Liver (tissue), 3 donors: ENCODE data around the gene SLC51A.

ENCODE experiments used
- EGR1 ChIP-seq, 2 donors: IDR thresholded peaks; 2 replicates each; pipeline ENCODE4 v1.6.1; 2016 to 2018; ENCODE audit warnings: antibody characterized with exemption in 2 of 2, low read depth in 2 of 2
- FOXA1 ChIP-seq: IDR thresholded peaks from 2 replicates; pipeline ENCODE4 v1.6.1; 2016; ENCODE audit warnings: antibody characterized with exemption
- FOXA2 ChIP-seq: IDR thresholded peaks from 2 replicates; pipeline ENCODE4 v1.6.1; 2016; ENCODE audit warnings: antibody characterized with exemption
- GABPA ChIP-seq, 2 donors: IDR thresholded peaks in 1 of 2; conservative IDR thresholded peaks in 1 of 2; 2 replicates each; pipeline ENCODE4 v1.6.1; 2016; ENCODE audit warnings: antibody characterized with exemption in 2 of 2, mild to moderate bottlenecking in 1 of 2, moderate library complexity in 1 of 2
- HNF4A ChIP-seq, 2 donors: conservative IDR thresholded peaks; 2 replicates each; pipeline ENCODE4 v1.6.1; 2016; ENCODE audit warnings: antibody characterized with exemption in 2 of 2, mild to moderate bottlenecking in 2 of 2
- JUND ChIP-seq, 2 donors: IDR thresholded peaks; 2 replicates each; pipeline ENCODE4 v1.6.1; 2016; ENCODE audit warnings: antibody characterized with exemption in 2 of 2
- RAD21 ChIP-seq, 2 donors: IDR thresholded peaks; 2 replicates each; pipeline ENCODE4 v1.6.1; 2016; ENCODE audit warnings: antibody characterized with exemption in 2 of 2, mild to moderate bottlenecking in 2 of 2
- SP1 ChIP-seq: IDR thresholded peaks from 2 replicates; pipeline ENCODE4 v1.6.1; 2018; ENCODE audit warnings: antibody characterized with exemption, mild to moderate bottlenecking
- TAF1 ChIP-seq: conservative IDR thresholded peaks from 2 replicates; pipeline ENCODE4 v1.6.1; 2016; ENCODE audit warnings: antibody characterized with exemption, mild to moderate bottlenecking
- YY1 ChIP-seq: IDR thresholded peaks from 2 replicates; pipeline ENCODE4 v1.6.1; 2016; ENCODE audit warnings: antibody characterized with exemption, mild to moderate bottlenecking
- TF ChIP-seq, protein P1 (sequence below): fragments of 150-350 bp; IDR thresholded peaks from 2 replicates; pipeline ENCODE4 v1.5.1; 2017; ENCODE audit warnings: improper control_type of control experiment, low read depth, low read length; ENCODE audit not compliant: missing input control
- TF ChIP-seq, protein P2 (sequence below): IDR thresholded peaks from 2 replicates; pipeline ENCODE4 v1.6.1; 2016; ENCODE audit warnings: antibody characterized with exemption
- TF ChIP-seq, protein P3 (sequence below): IDR thresholded peaks from 2 replicates; pipeline ENCODE4 v1.6.1; 2016; ENCODE audit warnings: antibody characterized with exemption
- TF ChIP-seq, protein P4 (sequence below): IDR thresholded peaks from 2 replicates; pipeline ENCODE4 v1.6.1; 2016; ENCODE audit warnings: antibody characterized with exemption, mild to moderate bottlenecking
- donor health status: healthy.
- donor health status: healthy.

DNA sequence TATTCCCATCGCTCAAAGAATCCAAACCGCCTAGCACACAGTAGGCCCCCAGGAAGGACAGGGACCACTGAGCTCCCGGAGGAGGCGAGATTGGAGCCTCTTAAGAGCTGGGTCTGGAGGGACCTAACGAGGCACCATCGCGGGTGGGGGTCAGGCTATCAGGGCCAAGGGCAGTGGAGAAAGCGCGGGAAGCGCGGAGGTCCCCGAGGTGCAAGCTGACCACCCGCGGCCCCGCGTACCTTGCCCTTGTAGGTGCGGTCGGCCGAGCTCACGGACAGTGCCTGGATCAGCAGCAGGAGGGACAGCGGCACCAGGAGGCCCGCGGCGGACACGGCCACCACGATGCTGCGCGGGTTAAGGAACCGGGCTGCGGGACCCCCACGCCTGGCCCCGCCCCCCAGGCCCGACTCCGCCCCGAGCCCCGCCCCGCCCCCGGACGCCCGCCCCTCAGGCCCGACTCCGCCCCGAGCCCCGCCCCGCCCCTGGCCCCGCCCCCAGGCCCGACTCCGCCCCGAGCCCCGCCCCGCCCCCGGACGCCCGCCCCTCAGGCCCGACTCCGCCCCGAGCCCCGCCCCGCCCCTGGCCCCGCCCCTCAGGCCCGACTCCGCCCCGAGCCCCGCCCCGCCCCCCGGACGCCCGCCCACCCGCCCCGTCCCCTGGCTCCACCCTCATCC, 9.0 kb upstream of the SLC51A start:
- TF ChIP-seq GABPA (IDR thresholded peaks at IDR 0.05 in 1 of 2, conservative IDR thresholded peaks at IDR 0.05 in 1 of 2) (no peak), JUND (IDR thresholded peaks at IDR 0.05) (no peak), TAF1 (no peak), RAD21 (IDR thresholded peaks at IDR 0.05) (no peak), SP1 (no peak), FOXA1 (no peak), EGR1 (IDR thresholded peaks at IDR 0.05; ENCODE audit: low read depth in 2 of 2) (no peak), FOXA2 (no peak), YY1 (no peak), HNF4A (conservative IDR thresholded peaks at IDR 0.05) (no peak)
- TF ChIP-seq, protein P1, sequence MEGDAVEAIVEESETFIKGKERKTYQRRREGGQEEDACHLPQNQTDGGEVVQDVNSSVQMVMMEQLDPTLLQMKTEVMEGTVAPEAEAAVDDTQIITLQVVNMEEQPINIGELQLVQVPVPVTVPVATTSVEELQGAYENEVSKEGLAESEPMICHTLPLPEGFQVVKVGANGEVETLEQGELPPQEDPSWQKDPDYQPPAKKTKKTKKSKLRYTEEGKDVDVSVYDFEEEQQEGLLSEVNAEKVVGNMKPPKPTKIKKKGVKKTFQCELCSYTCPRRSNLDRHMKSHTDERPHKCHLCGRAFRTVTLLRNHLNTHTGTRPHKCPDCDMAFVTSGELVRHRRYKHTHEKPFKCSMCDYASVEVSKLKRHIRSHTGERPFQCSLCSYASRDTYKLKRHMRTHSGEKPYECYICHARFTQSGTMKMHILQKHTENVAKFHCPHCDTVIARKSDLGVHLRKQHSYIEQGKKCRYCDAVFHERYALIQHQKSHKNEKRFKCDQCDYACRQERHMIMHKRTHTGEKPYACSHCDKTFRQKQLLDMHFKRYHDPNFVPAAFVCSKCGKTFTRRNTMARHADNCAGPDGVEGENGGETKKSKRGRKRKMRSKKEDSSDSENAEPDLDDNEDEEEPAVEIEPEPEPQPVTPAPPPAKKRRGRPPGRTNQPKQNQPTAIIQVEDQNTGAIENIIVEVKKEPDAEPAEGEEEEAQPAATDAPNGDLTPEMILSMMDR, result no peak
- TF ChIP-seq, protein P2, sequence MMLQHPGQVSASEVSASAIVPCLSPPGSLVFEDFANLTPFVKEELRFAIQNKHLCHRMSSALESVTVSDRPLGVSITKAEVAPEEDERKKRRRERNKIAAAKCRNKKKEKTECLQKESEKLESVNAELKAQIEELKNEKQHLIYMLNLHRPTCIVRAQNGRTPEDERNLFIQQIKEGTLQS, result no peak
- TF ChIP-seq, protein P3, sequence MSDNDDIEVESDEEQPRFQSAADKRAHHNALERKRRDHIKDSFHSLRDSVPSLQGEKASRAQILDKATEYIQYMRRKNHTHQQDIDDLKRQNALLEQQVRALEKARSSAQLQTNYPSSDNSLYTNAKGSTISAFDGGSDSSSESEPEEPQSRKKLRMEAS, result no peak
- TF ChIP-seq, protein P4, sequence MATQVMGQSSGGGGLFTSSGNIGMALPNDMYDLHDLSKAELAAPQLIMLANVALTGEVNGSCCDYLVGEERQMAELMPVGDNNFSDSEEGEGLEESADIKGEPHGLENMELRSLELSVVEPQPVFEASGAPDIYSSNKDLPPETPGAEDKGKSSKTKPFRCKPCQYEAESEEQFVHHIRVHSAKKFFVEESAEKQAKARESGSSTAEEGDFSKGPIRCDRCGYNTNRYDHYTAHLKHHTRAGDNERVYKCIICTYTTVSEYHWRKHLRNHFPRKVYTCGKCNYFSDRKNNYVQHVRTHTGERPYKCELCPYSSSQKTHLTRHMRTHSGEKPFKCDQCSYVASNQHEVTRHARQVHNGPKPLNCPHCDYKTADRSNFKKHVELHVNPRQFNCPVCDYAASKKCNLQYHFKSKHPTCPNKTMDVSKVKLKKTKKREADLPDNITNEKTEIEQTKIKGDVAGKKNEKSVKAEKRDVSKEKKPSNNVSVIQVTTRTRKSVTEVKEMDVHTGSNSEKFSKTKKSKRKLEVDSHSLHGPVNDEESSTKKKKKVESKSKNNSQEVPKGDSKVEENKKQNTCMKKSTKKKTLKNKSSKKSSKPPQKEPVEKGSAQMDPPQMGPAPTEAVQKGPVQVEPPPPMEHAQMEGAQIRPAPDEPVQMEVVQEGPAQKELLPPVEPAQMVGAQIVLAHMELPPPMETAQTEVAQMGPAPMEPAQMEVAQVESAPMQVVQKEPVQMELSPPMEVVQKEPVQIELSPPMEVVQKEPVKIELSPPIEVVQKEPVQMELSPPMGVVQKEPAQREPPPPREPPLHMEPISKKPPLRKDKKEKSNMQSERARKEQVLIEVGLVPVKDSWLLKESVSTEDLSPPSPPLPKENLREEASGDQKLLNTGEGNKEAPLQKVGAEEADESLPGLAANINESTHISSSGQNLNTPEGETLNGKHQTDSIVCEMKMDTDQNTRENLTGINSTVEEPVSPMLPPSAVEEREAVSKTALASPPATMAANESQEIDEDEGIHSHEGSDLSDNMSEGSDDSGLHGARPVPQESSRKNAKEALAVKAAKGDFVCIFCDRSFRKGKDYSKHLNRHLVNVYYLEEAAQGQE, result no peak
